ENCODE measurements around the gene TFB1M.

GRCh38 chr6:155240905-155241600 lies 73.2 kb downstream of the TFB1M start:
- TF ChIP-seq, protein P1, sequence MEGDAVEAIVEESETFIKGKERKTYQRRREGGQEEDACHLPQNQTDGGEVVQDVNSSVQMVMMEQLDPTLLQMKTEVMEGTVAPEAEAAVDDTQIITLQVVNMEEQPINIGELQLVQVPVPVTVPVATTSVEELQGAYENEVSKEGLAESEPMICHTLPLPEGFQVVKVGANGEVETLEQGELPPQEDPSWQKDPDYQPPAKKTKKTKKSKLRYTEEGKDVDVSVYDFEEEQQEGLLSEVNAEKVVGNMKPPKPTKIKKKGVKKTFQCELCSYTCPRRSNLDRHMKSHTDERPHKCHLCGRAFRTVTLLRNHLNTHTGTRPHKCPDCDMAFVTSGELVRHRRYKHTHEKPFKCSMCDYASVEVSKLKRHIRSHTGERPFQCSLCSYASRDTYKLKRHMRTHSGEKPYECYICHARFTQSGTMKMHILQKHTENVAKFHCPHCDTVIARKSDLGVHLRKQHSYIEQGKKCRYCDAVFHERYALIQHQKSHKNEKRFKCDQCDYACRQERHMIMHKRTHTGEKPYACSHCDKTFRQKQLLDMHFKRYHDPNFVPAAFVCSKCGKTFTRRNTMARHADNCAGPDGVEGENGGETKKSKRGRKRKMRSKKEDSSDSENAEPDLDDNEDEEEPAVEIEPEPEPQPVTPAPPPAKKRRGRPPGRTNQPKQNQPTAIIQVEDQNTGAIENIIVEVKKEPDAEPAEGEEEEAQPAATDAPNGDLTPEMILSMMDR (conservative IDR thresholded peaks at IDR 0.05 in 1 of 2, IDR thresholded peaks at IDR 0.05 in 1 of 2; ENCODE audit: extremely low read depth in 1 of 2, insufficient read depth in 1 of 2, low read depth in 1 of 2, low read length in 2 of 2), result no peak
- TF ChIP-seq EZH2 (IDR thresholded peaks at IDR 0.05; ENCODE audit: borderline replicate concordance, low read length), result no peak
